ENCODE results near the gene GAPDHS.

GAPDHS gene

DNA sequence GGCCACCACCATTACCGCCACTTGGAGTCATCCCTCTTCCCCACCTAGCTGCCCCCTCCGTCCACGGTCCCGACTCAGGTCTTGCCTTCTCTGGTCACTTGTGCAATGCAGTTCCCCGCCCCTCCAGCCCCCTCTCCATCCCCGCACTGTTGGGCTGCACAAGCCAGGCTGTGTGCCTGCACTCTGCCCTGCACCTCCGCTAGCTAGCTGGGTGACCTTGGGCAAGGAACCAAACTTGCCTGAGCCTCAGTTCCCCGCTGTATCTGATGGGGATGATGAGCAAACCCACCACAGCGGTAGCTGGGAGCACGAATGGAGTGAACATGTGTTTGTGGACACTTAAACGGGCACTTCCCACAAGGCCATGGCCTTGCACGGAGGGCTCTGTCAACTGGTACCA, 6.6 kb downstream of the GAPDHS start:
- TF ChIP-seq GATA2 (IDR thresholded peaks at IDR 0.05; ENCODE audit: low read depth, low read length): no peak

- TF ChIP-seq GATA2 (IDR thresholded peaks at IDR 0.05; ENCODE audit: low read depth, low read length): no peak
Measured at GRCh38 chr19:35540356-35540927, 7.2 kb downstream of the GAPDHS start.

GRCh38 chr19:35542209-35542608, 9.0 kb downstream of the GAPDHS start:
- TF ChIP-seq GATA2 (IDR thresholded peaks at IDR 0.05; ENCODE audit: low read depth, low read length) (no peak), GATA3 (IDR thresholded peaks at IDR 0.05; ENCODE audit: low read depth, low read length) (no peak)

DNA sequence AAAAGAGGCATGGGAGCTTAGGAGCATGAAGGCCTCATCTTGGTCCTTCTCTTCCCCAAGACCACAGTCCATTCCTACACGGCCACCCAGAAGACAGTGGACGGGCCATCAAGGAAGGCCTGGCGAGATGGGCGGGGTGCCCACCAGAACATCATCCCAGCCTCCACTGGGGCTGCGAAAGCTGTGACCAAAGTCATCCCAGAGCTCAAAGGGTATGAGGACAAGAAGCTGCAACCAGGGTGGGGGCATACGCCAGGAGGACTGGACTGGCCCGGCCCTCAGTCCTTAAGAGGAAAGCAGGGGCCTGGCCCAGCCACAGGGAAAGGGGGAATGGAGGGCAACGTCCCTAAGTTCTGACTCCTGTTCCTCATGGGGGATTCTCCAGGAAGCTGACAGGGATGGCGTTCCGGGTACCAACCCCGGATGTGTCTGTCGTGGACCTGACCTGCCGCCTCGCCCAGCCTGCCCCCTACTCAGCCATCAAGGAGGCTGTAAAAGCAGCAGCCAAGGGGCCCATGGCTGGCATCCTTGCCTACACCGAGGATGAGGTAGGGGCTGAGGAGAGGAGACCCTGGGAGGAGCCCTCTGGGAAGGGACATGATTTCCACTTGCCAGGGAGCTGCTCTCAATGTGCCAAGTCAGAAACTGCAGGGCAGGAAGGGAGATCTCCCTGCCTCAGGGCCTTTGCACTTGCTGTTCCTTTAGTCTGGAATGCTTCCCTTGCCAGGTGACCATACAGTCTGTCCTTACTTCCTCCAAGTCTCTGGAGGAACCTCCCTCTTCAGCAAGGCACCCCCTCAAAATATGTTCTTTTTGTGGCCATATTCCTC, 10.2 kb downstream of the GAPDHS start:
- TF ChIP-seq GATA2 (IDR thresholded peaks at IDR 0.05; ENCODE audit: low read depth, low read length): no peak
- TF ChIP-seq GATA3 (IDR thresholded peaks at IDR 0.05; ENCODE audit: low read depth, low read length): no peak

DNA sequence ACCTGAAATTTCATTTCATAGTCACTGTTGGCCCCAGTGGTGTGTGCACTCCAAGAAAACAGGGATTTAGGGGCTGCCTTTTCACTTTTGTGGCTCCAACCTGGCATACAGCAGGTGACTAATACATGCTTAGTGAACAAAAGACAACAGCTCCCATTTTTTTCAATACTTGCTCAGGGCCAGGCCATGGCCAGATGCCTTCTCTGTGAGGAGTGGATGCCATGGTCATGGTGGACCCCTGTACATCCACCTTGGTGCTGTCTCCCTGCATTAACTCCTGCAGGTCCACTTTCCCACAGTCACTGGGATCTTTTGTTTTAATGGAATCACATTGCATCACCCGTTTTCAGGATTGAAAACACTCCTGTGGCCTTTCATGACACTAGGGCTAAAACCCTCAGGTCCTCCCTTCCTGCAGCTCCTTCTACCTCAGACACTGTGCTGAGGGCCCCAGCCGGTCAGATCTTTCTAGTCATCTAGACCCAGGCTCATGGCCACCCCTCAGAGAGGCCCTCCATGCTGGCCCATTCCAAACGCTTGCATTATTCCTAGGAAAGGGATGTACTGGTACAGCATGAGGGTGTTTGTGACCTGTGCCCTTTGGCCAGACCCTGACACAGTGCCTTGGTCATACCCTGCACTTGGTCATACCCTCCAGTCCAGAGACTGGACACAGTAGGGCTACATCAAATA, 11.0 kb downstream of the GAPDHS start:
- no peak for TF ChIP-seq GATA2 (IDR thresholded peaks at IDR 0.05; ENCODE audit: low read depth, low read length)
- TF ChIP-seq GATA3 (IDR thresholded peaks at IDR 0.05; ENCODE audit: low read depth, low read length): no peak

DNA sequence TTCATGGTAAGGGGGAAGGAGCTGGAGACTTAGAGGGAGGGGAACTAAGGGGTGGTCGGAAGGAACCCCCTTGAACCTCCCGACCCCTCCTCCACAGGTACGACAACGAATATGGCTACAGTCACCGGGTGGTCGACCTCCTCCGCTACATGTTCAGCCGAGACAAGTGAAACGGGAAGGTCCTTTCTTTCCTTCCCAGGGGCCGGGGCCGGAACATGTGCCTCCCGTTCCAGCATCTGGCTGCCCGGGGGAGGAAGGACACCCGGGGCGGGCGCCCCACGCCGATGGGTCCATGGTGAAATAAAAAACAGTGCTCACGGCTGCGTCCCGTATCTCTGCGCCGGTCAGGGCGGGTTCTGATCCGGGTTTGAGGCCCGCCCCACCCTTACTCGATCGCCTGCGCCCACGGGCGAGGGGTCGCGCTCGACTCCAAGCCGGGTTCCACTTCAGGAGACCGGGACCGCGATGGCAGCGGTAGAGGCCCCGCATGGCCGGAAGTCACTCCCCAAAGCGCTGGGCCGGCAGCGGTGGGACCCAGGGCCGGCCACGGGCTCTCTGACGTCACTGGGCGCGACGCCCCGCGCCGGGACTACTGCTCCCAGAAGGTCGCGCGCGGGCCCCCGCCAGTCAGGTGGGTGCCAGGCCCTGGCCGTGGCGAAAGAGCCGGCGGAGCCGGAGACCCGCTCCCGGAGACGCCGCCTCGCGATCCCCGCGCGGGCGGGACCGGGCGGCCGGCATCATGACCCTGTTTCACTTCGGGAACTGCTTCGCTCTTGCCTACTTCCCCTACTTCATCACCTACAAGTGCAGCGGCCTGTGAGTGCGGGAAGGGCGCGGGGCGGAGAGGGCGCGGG, 12.0 kb downstream of the GAPDHS start, which contains the start of gene TMEM147:
Gene TMEM147, plus strand, starts transcription at position 626 of the 854 bp plus-strand sequence. Its CDS starts 114 bp downstream, at position 740.
- TF ChIP-seq GATA3 (IDR thresholded peaks at IDR 0.05; ENCODE audit: low read depth, low read length) (no peak), GATA2 (IDR thresholded peaks at IDR 0.05; ENCODE audit: low read depth, low read length) (no peak)

GRCh38 chr19:35545855-35546381, 12.7 kb downstream of the GAPDHS start:
- no peak for TF ChIP-seq GATA2 (IDR thresholded peaks at IDR 0.05; ENCODE audit: low read depth, low read length)
- TF ChIP-seq GATA3 (IDR thresholded peaks at IDR 0.05; ENCODE audit: low read depth, low read length): no peak

GRCh38 chr19:35546532-35546931, 13.3 kb downstream of the GAPDHS start:
- no peak for TF ChIP-seq GATA3 (IDR thresholded peaks at IDR 0.05; ENCODE audit: low read depth, low read length)
- no peak for TF ChIP-seq GATA2 (IDR thresholded peaks at IDR 0.05; ENCODE audit: low read depth, low read length)

GRCh38 chr19:35549174-35549788, 16.0 kb downstream of the GAPDHS start:
- TF ChIP-seq GATA2 (IDR thresholded peaks at IDR 0.05; ENCODE audit: low read depth, low read length): no peak
- no peak for TF ChIP-seq GATA3 (IDR thresholded peaks at IDR 0.05; ENCODE audit: low read depth, low read length)

- no peak for TF ChIP-seq GATA3 (IDR thresholded peaks at IDR 0.05; ENCODE audit: low read depth, low read length)
- TF ChIP-seq GATA2 (IDR thresholded peaks at IDR 0.05; ENCODE audit: low read depth, low read length): no peak
Measured at GRCh38 chr19:35549879-35550523, 16.7 kb downstream of the GAPDHS start.

- TF ChIP-seq GATA3 (IDR thresholded peaks at IDR 0.05; ENCODE audit: low read depth, low read length) (no peak), GATA2 (IDR thresholded peaks at IDR 0.05; ENCODE audit: low read depth, low read length) (no peak)
Measured at GRCh38 chr19:35551091-35551810, 18.0 kb downstream of the GAPDHS start.

Data from SH-SY5Y (cell line).